ENCODE measurements around the gene ARSG. TPM values are rescaled to one million over a fixed set of nuclear protein-coding genes. Genes with fewer than 3 reads are reported as not detected.

The ARSG gene
- total RNA-seq, 2 donors from 2014 or later: 4.4 to 14.1 TPM

DNA sequence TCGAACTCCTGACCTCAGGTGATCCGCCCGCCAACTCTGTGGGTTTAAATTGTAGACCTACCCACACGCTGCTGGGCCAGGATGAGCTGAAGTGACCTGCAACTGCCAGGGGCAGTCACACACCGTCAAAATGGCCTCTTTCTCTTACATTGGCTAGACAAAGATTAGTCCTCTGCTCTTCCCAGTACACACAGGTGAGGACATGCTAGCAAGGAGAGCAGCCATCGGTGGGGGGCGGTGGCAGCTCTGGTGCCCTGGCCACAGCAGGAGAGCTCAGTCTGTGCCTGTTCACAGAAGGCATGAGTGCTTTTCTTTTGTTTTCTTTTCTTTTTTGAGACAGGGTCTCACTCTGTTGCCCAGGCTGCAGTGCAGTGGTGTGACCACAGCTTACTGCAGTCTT lies 136.3 kb downstream of the ARSG start:
- no peaks in the 10 kb centered on the region for H3K27me3 Mint-ChIP-seq (ENCODE audit: insufficient read depth)
- H3K9me3 ChIP-seq (ENCODE audit: control insufficient read depth, low read length): no peaks in the 10 kb centered on the region
- no peaks in the 10 kb centered on the region for H3K4me1 Mint-ChIP-seq
- TF ChIP-seq CTCF (conservative IDR thresholded peaks at IDR 0.05): no peak
- peaks cover 32% of the 10 kb centered on the region for H3K36me3 ChIP-seq (ENCODE audit: control insufficient read depth, insufficient read depth, low read length)
- no peak overlapping the region for H3K9ac ChIP-seq (ENCODE audit: extremely low read depth, low read length, poor library complexity, severe bottlenecking)
- no peaks in the 10 kb centered on the region for H3K27me3 ChIP-seq (ENCODE audit: control insufficient read depth, insufficient read depth, low read length, poor library complexity, severe bottlenecking)
- H3K4me3 Mint-ChIP-seq: no peak overlapping the region
- no peaks in the 10 kb centered on the region for H3K9me3 Mint-ChIP-seq
- WGBS, 2 experiments (ENCODE audit: insufficient coverage in 1 of 2, insufficient read length in 1 of 2): 93 to 95% methylated on average over 7 of the region's 7 CpGs
- no peak overlapping the region for H3K4me3 ChIP-seq (ENCODE audit: low read length)
- peaks cover 43% of the 10 kb centered on the region for H3K36me3 Mint-ChIP-seq (ENCODE audit: low read depth)
- no peaks in the 10 kb centered on the region for H3K4me1 ChIP-seq (ENCODE audit: control insufficient read depth, insufficient read depth, low read length)
- H3K27ac Mint-ChIP-seq: no peak overlapping the region
- H3K27ac ChIP-seq (ENCODE audit: low read depth, low read length): no peak overlapping the region
- no peak for DNase-seq

DNA sequence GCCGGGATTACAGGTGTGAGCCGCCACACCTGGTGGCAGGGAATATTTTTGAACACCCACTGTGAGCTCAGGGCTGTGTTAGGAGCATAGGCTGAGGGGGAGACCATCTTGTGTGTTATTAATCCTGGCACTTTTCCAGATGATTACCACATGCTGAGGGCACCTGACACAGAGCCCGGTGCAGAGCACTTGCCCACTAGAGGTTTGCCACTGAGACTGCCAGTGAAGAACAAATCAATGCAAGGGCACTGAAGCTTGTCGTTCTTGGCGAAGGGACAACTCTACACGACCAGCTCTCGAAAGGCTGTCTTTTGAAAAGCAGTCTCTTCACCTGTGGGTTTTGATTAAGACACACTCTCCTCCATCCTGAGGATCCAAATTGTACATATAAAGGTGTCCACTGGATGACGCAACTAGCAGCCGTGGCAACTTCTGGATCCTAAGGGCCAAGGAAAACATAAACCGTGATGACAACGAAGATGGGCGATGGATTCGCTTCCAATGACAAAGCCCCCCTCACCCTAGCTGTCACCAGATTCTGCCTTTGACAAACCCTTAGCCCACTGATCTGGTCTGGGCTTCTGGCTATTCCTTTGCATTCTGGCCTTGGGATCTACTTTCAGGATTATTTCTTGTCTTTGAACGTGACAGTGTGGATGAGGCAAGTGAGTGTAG lies 137.3 kb downstream of the ARSG start:
- peaks cover 47% of the 10 kb centered on the region for H3K36me3 Mint-ChIP-seq (ENCODE audit: low read depth)
- WGBS, 2 experiments (ENCODE audit: insufficient coverage in 1 of 2, insufficient read length in 1 of 2): 93 to 98% methylated on average over 13 to 14 of the region's 14 CpGs
- Histone ChIP-seq H3K27ac (ENCODE audit: low read depth, low read length) (no peak overlapping the region), H3K4me1 (ENCODE audit: control insufficient read depth, insufficient read depth, low read length) (no peaks in the 10 kb centered on the region), H3K36me3 (ENCODE audit: control insufficient read depth, insufficient read depth, low read length) (peaks cover 26% of the 10 kb centered on the region), H3K9me3 (ENCODE audit: control insufficient read depth, low read length) (no peaks in the 10 kb centered on the region), H3K4me3 (ENCODE audit: low read length) (no peak overlapping the region), H3K9ac (ENCODE audit: extremely low read depth, low read length, poor library complexity, severe bottlenecking) (no peak overlapping the region), H3K27me3 (ENCODE audit: control insufficient read depth, insufficient read depth, low read length, poor library complexity, severe bottlenecking) (no peaks in the 10 kb centered on the region)
- TF ChIP-seq CTCF (conservative IDR thresholded peaks at IDR 0.05): no peak
- no peak overlapping the region for H3K4me3 Mint-ChIP-seq
- H3K27ac Mint-ChIP-seq: no peak overlapping the region
- H3K9me3 Mint-ChIP-seq: no peaks in the 10 kb centered on the region
- H3K4me1 Mint-ChIP-seq: no peaks in the 10 kb centered on the region
- no peak for DNase-seq
- no peaks in the 10 kb centered on the region for H3K27me3 Mint-ChIP-seq (ENCODE audit: insufficient read depth)

- H3K9me3 Mint-ChIP-seq: no peaks in the 10 kb centered on the region
- 97 to 100% methylated on average over 7 to 11 of the region's 11 CpGs for WGBS, 2 experiments (ENCODE audit: insufficient coverage in 1 of 2, insufficient read length in 1 of 2)
- H3K4me1 Mint-ChIP-seq: no peaks in the 10 kb centered on the region
- no peak for DNase-seq
- no peaks in the 10 kb centered on the region for H3K9me3 ChIP-seq (ENCODE audit: control insufficient read depth, low read length)
- no peak overlapping the region for H3K4me3 Mint-ChIP-seq
- no peaks in the 10 kb centered on the region for H3K4me1 ChIP-seq (ENCODE audit: control insufficient read depth, insufficient read depth, low read length)
- H3K36me3 ChIP-seq (ENCODE audit: control insufficient read depth, insufficient read depth, low read length): peaks cover 36% of the 10 kb centered on the region
- H3K27ac Mint-ChIP-seq: no peak overlapping the region
- peaks cover 57% of the 10 kb centered on the region for H3K36me3 Mint-ChIP-seq (ENCODE audit: low read depth)
- no peaks in the 10 kb centered on the region for H3K27me3 Mint-ChIP-seq (ENCODE audit: insufficient read depth)
- H3K4me3 ChIP-seq (ENCODE audit: low read length): no peak overlapping the region
- no peaks in the 10 kb centered on the region for H3K27me3 ChIP-seq (ENCODE audit: control insufficient read depth, insufficient read depth, low read length, poor library complexity, severe bottlenecking)
- H3K27ac ChIP-seq (ENCODE audit: low read depth, low read length): no peak overlapping the region
- no peak overlapping the region for H3K9ac ChIP-seq (ENCODE audit: extremely low read depth, low read length, poor library complexity, severe bottlenecking)
- TF ChIP-seq CTCF (conservative IDR thresholded peaks at IDR 0.05): no peak
Measured at GRCh38 chr17:68429881-68430280, 138.6 kb downstream of the ARSG start.

Measured in endodermal cell (in vitro differentiated cells).